ENCODE measurements around the gene LRRC8A.
"Not testable (repeated sequence)": the region's sequence is repeated elsewhere in the genome, so short reads cannot be mapped to it uniquely, and the experiment has no call there.

The LRRC8A gene

GRCh38 chr9:128940271-128940921, 58.5 kb downstream of the LRRC8A start:
- no peak overlapping the region for H3K4me3 ChIP-seq (ENCODE audit: low read depth, low read length)
- TF ChIP-seq CTCF (IDR thresholded peaks at IDR 0.05; ENCODE audit: control insufficient read depth, extremely low read depth, insufficient read depth): no peak
- DNase-seq (ENCODE audit: low read depth): no peak

DNA sequence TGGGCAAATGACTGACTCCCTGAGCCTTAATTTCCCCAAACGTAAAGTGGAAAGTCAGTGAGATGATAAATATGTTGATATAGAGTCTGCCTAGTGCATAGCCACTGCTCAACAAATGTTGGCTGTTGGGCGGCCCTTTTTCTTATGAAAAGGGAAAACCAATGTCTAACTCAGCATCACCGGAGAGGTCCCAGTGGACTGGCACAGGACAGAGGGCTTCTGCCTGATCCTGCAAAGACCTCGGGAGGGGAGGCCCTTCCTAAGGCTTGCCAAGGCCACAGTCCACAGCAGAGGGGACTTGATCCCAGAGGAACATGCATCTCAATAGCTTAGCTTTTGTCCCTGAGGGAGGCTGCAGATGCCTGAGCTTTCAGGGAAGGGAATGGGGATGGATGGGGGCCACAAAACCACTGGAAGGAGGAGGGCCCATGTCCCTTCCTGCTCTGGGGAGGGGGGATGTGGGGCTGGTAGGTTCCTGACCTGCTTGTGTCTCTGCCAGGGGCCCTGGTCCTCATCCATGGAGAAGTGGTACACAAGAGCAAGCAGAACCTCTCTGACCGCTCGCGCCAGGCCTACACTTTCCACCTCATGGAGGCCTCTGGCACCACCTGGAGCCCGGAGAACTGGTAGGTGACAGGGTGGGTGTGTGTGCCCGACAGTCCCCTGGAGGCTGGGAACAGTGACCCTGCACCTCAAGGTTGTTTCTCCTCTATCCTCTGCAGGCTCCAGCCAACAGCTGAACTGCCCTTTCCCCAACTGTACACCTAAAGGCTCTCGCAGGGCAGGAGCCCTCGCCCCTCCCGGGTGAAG, 59.2 kb downstream of the LRRC8A start:
- no peak for DNase-seq (ENCODE audit: low read depth)
- TF ChIP-seq CTCF (IDR thresholded peaks at IDR 0.05; ENCODE audit: control insufficient read depth, extremely low read depth, insufficient read depth): no peak
- no peak overlapping the region for H3K4me3 ChIP-seq (ENCODE audit: low read depth, low read length)

DNA sequence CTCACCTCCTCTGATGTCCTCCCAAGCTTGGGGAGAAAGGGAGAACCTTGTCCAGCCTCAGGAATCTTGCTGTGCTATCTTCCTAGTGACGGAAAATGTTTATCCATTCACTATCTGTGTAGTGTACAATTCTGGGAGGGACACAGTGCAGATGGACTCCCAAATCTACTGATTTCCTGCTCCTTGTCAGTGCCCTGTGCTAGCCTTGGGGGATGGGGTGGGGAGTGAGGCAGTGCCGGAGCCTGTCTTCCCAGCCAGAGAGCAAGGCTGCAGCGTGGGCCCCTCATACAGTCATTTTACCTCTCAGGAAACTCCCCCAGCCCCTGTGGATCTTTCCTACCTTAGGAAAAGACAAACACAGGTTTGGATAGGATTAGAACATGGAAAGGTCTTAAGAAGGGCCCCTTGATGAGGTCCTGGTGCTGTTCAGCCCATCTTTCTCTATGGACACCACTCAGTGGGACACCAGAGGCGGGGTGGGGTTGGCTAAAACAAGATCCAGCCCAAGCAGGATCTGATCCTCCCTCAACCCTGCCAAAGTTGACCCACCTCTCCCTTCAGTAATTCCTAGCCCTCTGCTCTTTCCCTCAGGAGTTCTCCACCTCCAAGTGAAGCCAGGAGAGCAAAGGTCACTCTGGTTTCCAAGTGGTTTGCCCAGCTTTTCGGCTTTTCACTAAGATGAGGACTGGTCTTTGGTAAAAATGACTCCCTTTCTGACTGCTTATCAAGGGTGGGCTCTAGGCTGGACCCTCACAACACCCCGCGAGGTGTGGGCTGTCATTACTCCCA, 62.1 kb downstream of the LRRC8A start:
- no peak overlapping the region for H3K4me3 ChIP-seq (ENCODE audit: low read depth, low read length)
- DNase-seq (ENCODE audit: low read depth): no peak
- TF ChIP-seq CTCF (IDR thresholded peaks at IDR 0.05; ENCODE audit: control insufficient read depth, extremely low read depth, insufficient read depth): no peak

- H3K4me3 ChIP-seq (ENCODE audit: low read depth, low read length); DNase-seq (ENCODE audit: low read depth): not testable (repeated sequence)
Observed at GRCh38 chr9:128944966-128945365, 63.0 kb downstream of the LRRC8A start.

GRCh38 chr9:128945798-128946501, 64.0 kb downstream of the LRRC8A start:
- no peak for DNase-seq (ENCODE audit: low read depth)
- TF ChIP-seq CTCF (IDR thresholded peaks at IDR 0.05; ENCODE audit: control insufficient read depth, extremely low read depth, insufficient read depth): no peak
- peak overlapping the region; percentile 99 for H3K4me3 ChIP-seq (ENCODE audit: low read depth, low read length)

DNA sequence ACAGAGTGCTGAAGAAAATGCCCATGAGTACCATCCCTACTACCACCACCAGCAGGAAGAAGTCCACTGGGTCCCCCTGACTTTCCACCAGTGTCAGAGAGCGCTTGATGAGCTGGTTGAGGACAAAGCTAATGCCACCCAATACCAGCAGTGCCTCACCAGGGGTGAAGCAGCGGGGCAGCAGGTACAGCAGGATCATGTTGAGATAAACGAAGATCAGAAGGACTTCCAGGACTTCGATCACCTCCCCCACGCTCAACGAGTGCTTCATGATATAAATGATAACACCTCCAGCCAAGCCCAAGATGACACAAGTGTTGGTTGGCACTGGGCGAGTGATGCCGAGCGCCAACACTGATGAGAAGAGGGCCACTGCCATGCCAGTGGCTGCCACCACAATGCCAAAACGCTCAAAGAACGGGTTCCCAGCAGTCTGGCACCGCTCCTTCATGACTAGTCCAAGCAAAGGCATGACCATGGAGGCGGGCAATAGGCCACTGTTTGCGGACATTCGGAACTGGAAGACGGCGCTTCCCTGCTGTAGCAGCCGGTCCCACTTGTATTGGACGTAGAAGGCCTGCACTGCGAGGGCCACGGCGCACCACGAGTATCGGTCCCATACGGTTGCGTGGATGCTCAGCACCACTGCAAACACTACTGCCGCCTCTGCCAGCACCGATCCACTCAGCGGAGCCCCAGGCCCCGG, 64.8 kb downstream of the LRRC8A start:
- no peak for TF ChIP-seq CTCF (IDR thresholded peaks at IDR 0.05; ENCODE audit: control insufficient read depth, extremely low read depth, insufficient read depth)
- peak; percentile 14 for DNase-seq (ENCODE audit: low read depth)
- peak overlapping the region; percentile 99 for H3K4me3 ChIP-seq (ENCODE audit: low read depth, low read length)
